HUES6 (cell line): ENCODE measurements around the gene MYH9.

Experiments
- H3K27ac ChIP-seq: 2 replicates; pipeline ENCODE4 v1.7.0; 2013; ENCODE audit warnings: low read depth, mild to moderate bottlenecking, low read length, inconsistent platforms
- H3K27me3 ChIP-seq: 2 replicates; pipeline ENCODE4 v1.6.1; 2013; ENCODE audit warnings: low read length; ENCODE audit not compliant: control insufficient read depth, insufficient read depth
- H3K36me3 ChIP-seq: 2 replicates; pipeline ENCODE4 v1.6.1; 2013; ENCODE audit warnings: low read length; ENCODE audit not compliant: control insufficient read depth, insufficient read depth
- H3K4me1 ChIP-seq: 2 replicates; pipeline ENCODE4 v1.6.1; 2013; ENCODE audit warnings: low read length; ENCODE audit not compliant: control insufficient read depth, insufficient read depth
- H3K4me3 ChIP-seq: 2 replicates; pipeline ENCODE4 v1.5.1; 2013; ENCODE audit warnings: low read depth, low read length
- H3K9ac ChIP-seq: one replicate; pipeline ENCODE4 v1.6.1; 2013; ENCODE audit warnings: mild to moderate bottlenecking, low read length
- H3K9me3 ChIP-seq: 2 replicates; pipeline ENCODE4 v1.6.1; 2013; ENCODE audit warnings: low read depth, low read length; ENCODE audit not compliant: control insufficient read depth, insufficient read depth

MYH9 gene

GRCh38 chr22:36369922-36370791 is 17.6 kb downstream of the MYH9 start:
- H3K36me3 ChIP-seq: peaks cover 8% of the 10 kb centered on the region; the same call in 1 of the 2 replicates
- H3K27ac ChIP-seq: peak overlapping the region; percentile 89; the same call in 1 of the 2 replicates
- no peaks in the 10 kb centered on the region for H3K27me3 ChIP-seq
- H3K9me3 ChIP-seq: no peaks in the 10 kb centered on the region
- peaks cover 78% of the 10 kb centered on the region for H3K4me1 ChIP-seq
- no peak overlapping the region for H3K4me3 ChIP-seq
- H3K9ac ChIP-seq: no peak overlapping the region

DNA sequence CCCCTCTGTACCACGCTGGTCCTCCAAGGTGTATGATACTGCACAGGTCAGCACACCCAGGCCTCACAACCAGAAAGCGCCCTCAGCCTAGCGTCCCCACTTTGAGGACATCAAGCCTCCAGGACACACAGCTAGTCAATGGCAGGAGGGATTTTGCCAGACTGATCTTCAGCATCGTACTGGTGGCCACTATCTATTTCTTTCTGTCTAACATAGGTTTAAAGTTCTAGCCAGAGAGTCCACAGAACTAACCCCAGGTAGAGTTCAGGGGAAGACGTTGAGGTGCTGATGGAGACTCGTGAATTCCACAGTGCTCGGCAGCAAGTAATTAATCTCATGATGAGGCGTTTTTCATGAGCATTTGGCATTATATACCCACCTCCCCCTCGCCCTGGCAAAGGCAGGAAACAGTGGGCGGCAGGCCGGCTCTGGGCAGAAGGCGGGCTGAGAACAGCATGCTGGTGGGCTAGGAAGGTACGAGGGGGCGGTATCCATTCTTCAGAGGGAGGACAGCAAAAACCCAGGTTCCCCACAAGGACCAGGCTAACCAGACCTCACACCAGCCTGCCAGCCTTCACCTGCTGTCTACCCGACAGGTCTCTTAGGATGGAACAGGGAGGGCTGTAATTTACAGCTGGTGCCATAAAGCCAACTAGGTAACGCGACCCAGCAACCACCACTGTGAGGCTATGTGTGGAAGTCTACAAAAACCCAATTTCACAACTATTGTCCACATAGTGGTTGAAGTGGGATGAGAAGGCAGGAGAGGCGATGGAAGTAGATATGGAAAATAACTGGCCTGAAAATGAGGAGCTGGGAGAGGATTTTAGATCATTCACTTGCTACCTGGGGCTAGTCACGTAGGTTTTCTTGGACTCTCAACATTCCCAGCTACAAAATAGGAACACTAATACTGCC is 18.5 kb downstream of the MYH9 start:
- Histone ChIP-seq H3K9ac (peak overlapping the region; percentile 85), H3K9me3 (no peaks in the 10 kb centered on the region), H3K27me3 (no peaks in the 10 kb centered on the region), H3K27ac (peak overlapping the region; percentile 89; the same call in 1 of the 2 replicates), H3K4me1 (peaks cover 79% of the 10 kb centered on the region), H3K4me3 (peak overlapping the region; percentile 48), H3K36me3 (peaks cover 5% of the 10 kb centered on the region; the same call in 1 of the 2 replicates)

GRCh38 chr22:36368359-36368983 is 19.3 kb downstream of the MYH9 start:
- peak overlapping the region; percentile 89 for H3K27ac ChIP-seq
- H3K9ac ChIP-seq: peak overlapping the region; percentile 85
- no peaks in the 10 kb centered on the region for H3K9me3 ChIP-seq
- no peaks in the 10 kb centered on the region for H3K27me3 ChIP-seq
- peaks cover 5% of the 10 kb centered on the region; the same call in 1 of the 2 replicates for H3K36me3 ChIP-seq
- H3K4me1 ChIP-seq: peaks cover 83% of the 10 kb centered on the region
- peak overlapping the region; percentile 48 for H3K4me3 ChIP-seq

DNA sequence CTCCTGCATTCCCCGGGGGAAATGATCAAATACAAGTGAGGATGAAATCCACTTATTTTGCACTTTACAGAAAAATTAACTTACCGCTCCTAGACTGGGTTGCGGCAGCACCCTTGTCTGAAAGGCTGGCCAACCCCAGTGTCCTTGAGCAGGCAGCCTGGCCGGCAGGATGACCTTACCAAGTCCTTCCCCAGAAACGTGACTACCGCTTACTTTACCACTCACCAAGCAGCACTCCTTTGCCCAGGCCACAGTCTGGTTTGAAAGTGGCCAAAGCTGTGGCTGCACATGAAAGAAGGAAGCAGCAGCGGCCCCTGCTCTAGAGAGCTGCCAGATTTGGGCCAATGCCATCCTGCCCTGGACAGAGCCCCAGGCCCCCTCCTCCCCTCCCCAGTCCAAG is 20.3 kb downstream of the MYH9 start:
- Histone ChIP-seq H3K36me3 (peaks cover 5% of the 10 kb centered on the region; the same call in 1 of the 2 replicates), H3K9me3 (no peaks in the 10 kb centered on the region), H3K9ac (peak overlapping the region; percentile 50), H3K4me1 (peaks cover 85% of the 10 kb centered on the region), H3K27me3 (no peaks in the 10 kb centered on the region), H3K27ac (peak overlapping the region; percentile 89; the same call in 1 of the 2 replicates), H3K4me3 (no peak overlapping the region)

DNA sequence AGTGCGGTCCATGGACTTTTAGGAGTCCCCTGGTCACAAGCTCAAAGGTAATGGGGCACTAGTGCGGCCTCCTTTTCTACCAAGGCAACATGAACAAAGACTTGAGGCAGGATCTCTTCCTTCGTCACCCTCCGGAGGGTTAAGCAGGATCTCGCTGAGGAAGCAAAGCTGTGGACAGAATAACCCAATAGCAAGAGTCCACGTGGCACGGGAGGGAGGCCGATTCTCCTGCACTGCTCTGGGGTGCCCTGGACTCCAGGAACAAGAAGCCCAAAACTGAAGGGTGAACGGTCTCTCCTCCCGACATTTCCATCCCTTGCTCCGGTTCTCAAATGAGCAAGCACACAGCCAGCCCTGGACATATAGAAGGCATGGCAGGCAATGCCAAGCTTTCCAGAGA is 20.7 kb downstream of the MYH9 start:
- H3K9me3 ChIP-seq: no peaks in the 10 kb centered on the region
- peaks cover 7% of the 10 kb centered on the region; the same call in 1 of the 2 replicates for H3K36me3 ChIP-seq
- H3K27ac ChIP-seq: 0 out of 2 replicates have a peak overlapping the region, but pooled peaks have one; percentile 89
- H3K9ac ChIP-seq: peak overlapping the region; percentile 50
- H3K4me3 ChIP-seq: no peak overlapping the region
- no peaks in the 10 kb centered on the region for H3K27me3 ChIP-seq
- H3K4me1 ChIP-seq: peaks cover 89% of the 10 kb centered on the region

DNA sequence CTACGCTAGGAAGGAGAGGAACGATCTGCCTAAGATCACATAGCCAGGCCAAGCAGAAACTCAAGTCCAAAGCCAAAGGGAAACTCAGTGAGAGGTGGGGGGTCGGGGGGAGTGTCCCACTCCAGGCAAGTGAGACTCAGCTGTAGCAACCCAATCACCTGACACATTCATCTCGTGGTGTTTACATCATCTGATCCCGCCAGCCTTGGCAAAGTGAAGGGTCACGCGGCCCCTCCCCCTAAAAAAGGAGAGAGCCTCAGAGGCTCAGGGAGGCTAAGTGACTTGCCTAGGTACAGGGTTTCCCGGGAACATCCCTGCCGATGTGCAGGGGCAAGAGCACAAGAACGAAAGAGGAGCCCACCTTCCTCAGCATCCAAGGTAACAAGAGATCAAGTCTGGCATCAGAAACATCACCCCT is 21.5 kb downstream of the MYH9 start:
- peaks cover 8% of the 10 kb centered on the region; the same call in 1 of the 2 replicates for H3K36me3 ChIP-seq
- H3K9me3 ChIP-seq: no peaks in the 10 kb centered on the region
- H3K4me3 ChIP-seq: no peak overlapping the region
- H3K9ac ChIP-seq: peak overlapping the region; percentile 29
- H3K27me3 ChIP-seq: no peaks in the 10 kb centered on the region
- H3K27ac ChIP-seq: peak overlapping the region; percentile 18; the same call in 1 of the 2 replicates
- H3K4me1 ChIP-seq: peaks cover 94% of the 10 kb centered on the region

GRCh38 chr22:36365020-36365411 is 22.8 kb downstream of the MYH9 start:
- no peaks in the 10 kb centered on the region for H3K9me3 ChIP-seq
- no peak overlapping the region for H3K4me3 ChIP-seq
- no peaks in the 10 kb centered on the region for H3K27me3 ChIP-seq
- peaks cover 8% of the 10 kb centered on the region; the same call in 1 of the 2 replicates for H3K36me3 ChIP-seq
- peaks cover 93% of the 10 kb centered on the region for H3K4me1 ChIP-seq
- H3K27ac ChIP-seq: no peak overlapping the region
- no peak overlapping the region for H3K9ac ChIP-seq

DNA sequence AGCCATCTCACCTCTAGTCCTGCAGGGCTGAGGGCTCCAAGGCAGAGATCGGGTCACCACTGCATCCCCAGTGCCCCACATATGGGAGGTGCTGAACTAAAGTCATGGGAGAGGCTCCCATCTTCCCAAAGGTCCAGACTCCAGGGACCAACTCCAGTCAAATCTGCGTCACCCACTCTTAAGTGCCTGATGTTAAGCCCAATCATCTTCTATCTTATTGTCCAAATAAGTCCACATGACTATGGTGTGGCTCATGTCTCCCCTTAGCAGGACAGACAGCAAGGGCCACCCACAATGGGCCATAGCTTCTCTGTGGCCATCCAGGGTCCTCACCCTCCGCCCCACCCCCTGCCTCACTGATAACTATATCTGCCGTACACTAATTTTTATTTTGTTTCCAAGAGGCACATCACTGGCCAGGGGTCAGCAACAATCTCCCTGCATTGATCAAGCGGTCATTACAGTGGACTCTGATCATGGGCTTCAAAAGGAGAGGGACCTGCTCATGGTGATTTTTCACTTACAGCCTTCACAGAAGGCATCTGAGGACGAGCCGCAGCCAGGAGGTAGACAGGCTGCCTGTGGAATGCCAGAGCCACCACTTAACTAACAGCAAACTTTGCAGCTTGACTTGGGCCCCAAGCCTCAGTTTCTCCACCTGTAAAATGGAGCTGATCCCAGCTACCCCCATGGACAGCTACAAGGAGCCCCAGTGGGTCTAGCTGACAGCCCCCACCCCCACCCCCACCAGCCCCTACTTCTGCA is 23.3 kb downstream of the MYH9 start:
- Histone ChIP-seq H3K9me3 (no peaks in the 10 kb centered on the region), H3K36me3 (peaks cover 8% of the 10 kb centered on the region; the same call in 1 of the 2 replicates), H3K4me1 (peaks cover 92% of the 10 kb centered on the region), H3K4me3 (no peak overlapping the region), H3K9ac (peak overlapping the region; percentile 13), H3K27ac (no peak overlapping the region), H3K27me3 (no peaks in the 10 kb centered on the region)

DNA sequence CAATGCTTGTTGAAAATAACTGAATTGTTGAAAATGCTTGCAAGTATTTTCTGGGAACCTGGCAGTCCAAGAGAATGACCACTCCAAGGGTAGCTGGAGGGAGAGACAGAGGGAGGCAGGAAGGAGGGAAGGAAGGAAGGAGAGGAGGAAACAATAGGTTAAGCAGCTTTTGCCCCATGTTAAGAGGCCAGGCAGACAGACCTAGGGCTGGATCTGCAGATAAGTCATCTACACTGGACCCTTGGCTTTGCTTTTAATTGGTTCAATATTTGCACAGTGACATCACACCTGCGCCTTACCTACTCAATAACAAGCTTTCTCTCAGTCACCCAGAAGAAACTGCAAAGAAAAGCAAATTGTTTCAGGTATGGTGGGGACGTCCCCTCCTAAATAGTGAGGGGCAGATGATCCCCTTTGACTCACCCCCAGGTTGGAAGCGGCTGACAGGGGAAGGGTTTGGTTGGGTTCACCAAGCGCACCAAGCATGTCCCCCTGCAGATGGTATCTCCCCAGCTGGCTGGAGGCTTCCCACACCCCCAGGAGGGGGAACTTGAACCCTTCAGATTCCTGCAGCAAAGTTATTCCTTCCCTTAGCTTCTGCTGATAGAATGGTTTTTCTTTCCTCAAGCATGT is 24.3 kb downstream of the MYH9 start:
- Histone ChIP-seq H3K9ac (peak overlapping the region; percentile 16), H3K9me3 (no peaks in the 10 kb centered on the region), H3K27ac (no peak overlapping the region), H3K27me3 (no peaks in the 10 kb centered on the region), H3K4me3 (no peak overlapping the region), H3K36me3 (peaks cover 8% of the 10 kb centered on the region; the same call in 1 of the 2 replicates), H3K4me1 (peaks cover 93% of the 10 kb centered on the region)
